GM23338 (cell line): ENCODE data around the gene FGF1. TPM values are rescaled to one million over a fixed set of nuclear protein-coding genes. Genes with fewer than 3 reads are reported as not detected.

ENCODE experiments used
- ATAC-seq: fragments of 200-7000 bp; cut with Tn5 transposase; 3 replicates; pipeline ENCODE4 v1.9.1; 2020
- DNase-seq: peaks from one replicate; pipeline ENCODE4 v3.0.0-alpha.2; 2015; ENCODE audit warnings: low spot score
- H2AFZ ChIP-seq: fragments of 200-600 bp; sonication (generic); 2 replicates; pipeline ENCODE4 v1.8.0; 2016; ENCODE audit warnings: antibody characterized with exemption, mild to moderate bottlenecking, moderate library complexity
- H3F3A ChIP-seq: fragments of 200-600 bp; sonication (generic); replicated peaks from 2 replicates; pipeline ENCODE4 v1.8.0; 2017; ENCODE audit warnings: antibody characterized with exemption, mixed run types, low read depth
- H3K27ac ChIP-seq: fragments of 200-600 bp; sonication (generic); 2 replicates; pipeline ENCODE4 v1.6.1; 2016; ENCODE audit warnings: low read depth
- H3K27me3 ChIP-seq: fragments of 200-600 bp; sonication (generic); 2 replicates; pipeline ENCODE4 v1.8.0; 2016; ENCODE audit warnings: mild to moderate bottlenecking, mixed run types, moderate library complexity; ENCODE audit not compliant: insufficient read depth
- H3K36me3 ChIP-seq: fragments of 200-600 bp; sonication (generic); 2 replicates; pipeline ENCODE4 v1.8.0; 2016; ENCODE audit warnings: mild to moderate bottlenecking; ENCODE audit not compliant: insufficient read depth
- H3K4me1 ChIP-seq: fragments of 200-600 bp; sonication (generic); 2 replicates; pipeline ENCODE4 v1.8.0; 2016; ENCODE audit warnings: mild to moderate bottlenecking, moderate library complexity; ENCODE audit not compliant: insufficient read depth
- H3K4me2 ChIP-seq: fragments of 200-600 bp; sonication (generic); 2 replicates; pipeline ENCODE4 v1.7.1; 2017; ENCODE audit warnings: mixed run types
- H3K4me3 ChIP-seq: fragments of 200-600 bp; sonication (generic); 2 replicates; pipeline ENCODE4 v1.6.1; 2016; ENCODE audit warnings: mixed run types
- H3K79me2 ChIP-seq: fragments of 200-600 bp; sonication (generic); replicated peaks from 2 replicates; pipeline ENCODE4 v1.8.0; 2017; ENCODE audit warnings: mild to moderate bottlenecking; ENCODE audit not compliant: insufficient read depth
- H3K9me2 ChIP-seq: fragments of 200-600 bp; sonication (generic); 2 replicates; pipeline ENCODE4 v1.8.0; 2017; ENCODE audit not compliant: insufficient read depth
- H4K20me1 ChIP-seq: fragments of 200-600 bp; sonication (generic); replicated peaks from 2 replicates; pipeline ENCODE4 v1.8.0; 2017; ENCODE audit warnings: mild to moderate bottlenecking; ENCODE audit not compliant: insufficient read depth
- H3K27ac Mint-ChIP-seq: 2 replicates; pipeline ENCODE4 v1.8.0; 2020; ENCODE audit warnings: inconsistent platforms, mild to moderate bottlenecking, moderate library complexity, mixed read lengths
- H3K27me3 Mint-ChIP-seq: 3 replicates; pipeline ENCODE4 v1.8.0; 2022; ENCODE audit warnings: low read depth, mild to moderate bottlenecking, moderate library complexity, mixed read lengths, inconsistent platforms; ENCODE audit not compliant: insufficient read depth, poor library complexity
- H3K36me3 Mint-ChIP-seq: 3 replicates; pipeline ENCODE4 v1.8.0; 2021; ENCODE audit warnings: low read depth, mild to moderate bottlenecking, inconsistent platforms, moderate library complexity, mixed read lengths
- H3K4me1 Mint-ChIP-seq: 3 replicates; pipeline ENCODE4 v1.8.0; 2020; ENCODE audit warnings: mild to moderate bottlenecking, inconsistent platforms, mixed read lengths
- H3K4me3 Mint-ChIP-seq: 3 replicates; pipeline ENCODE4 v1.8.0; 2021; ENCODE audit warnings: moderate library complexity, mild to moderate bottlenecking, inconsistent platforms, mixed read lengths
- H3K9me3 Mint-ChIP-seq: 3 replicates; pipeline ENCODE4 v1.8.0; 2020; ENCODE audit warnings: moderate library complexity, mild to moderate bottlenecking, inconsistent platforms, mixed read lengths
- CREB1 ChIP-seq: fragments of 250-450 bp; sonication (Bioruptor Pico); IDR thresholded peaks from 2 replicates; pipeline ENCODE4 v1.5.0; 2020; ENCODE audit warnings: low read depth, mild to moderate bottlenecking, moderate library complexity
- EZH2 ChIP-seq: fragments of 200-600 bp; sonication (generic); IDR thresholded peaks from one replicate; pipeline ENCODE4 v1.8.0; 2017; ENCODE audit warnings: antibody characterized with exemption, mild to moderate bottlenecking, low read depth; ENCODE audit not compliant: unreplicated experiment
- EZH2phosphoT487 ChIP-seq: fragments of 200-600 bp; sonication (generic); IDR thresholded peaks from one replicate; pipeline ENCODE4 v1.8.1; 2018; ENCODE audit warnings: antibody characterized with exemption; ENCODE audit not compliant: unreplicated experiment
- JUNB ChIP-seq: IDR thresholded peaks from one replicate; pipeline ENCODE4 v1.6.1; 2016; ENCODE audit warnings: antibody characterized with exemption; ENCODE audit not compliant: unreplicated experiment
- NANOG ChIP-seq: IDR thresholded peaks from 2 replicates; pipeline ENCODE4 v1.6.1; 2016; ENCODE audit warnings: antibody characterized with exemption, borderline replicate concordance
- POLR2AphosphoS5 ChIP-seq: IDR thresholded peaks from 2 replicates; pipeline ENCODE4 v1.6.1; 2016; ENCODE audit warnings: antibody characterized with exemption, low read depth
- REST ChIP-seq: IDR thresholded peaks from one replicate; pipeline ENCODE4 v1.6.1; 2018; ENCODE audit warnings: antibody characterized with exemption; ENCODE audit not compliant: unreplicated experiment
- ZNF114 ChIP-seq: fragments of 250-450 bp; sonication (Bioruptor Pico); IDR thresholded peaks from 2 replicates; pipeline ENCODE4 v1.5.0; 2020; ENCODE audit warnings: mild to moderate bottlenecking, moderate library complexity
- ZNF331 ChIP-seq: fragments of 250-450 bp; sonication (Bioruptor Pico); IDR thresholded peaks from 2 replicates; pipeline ENCODE4 v1.5.0; 2020; ENCODE audit warnings: low read depth, mild to moderate bottlenecking, moderate library complexity
- polyA plus RNA-seq: library from polyadenylated mRNA; unstranded; fragments of >200 nt; fragmentation: Nextera tagmentation; extraction: Ambion mirVana; gene quantifications from 2 replicates; pipeline ENCODE4 v1.2.1, GENCODE V29; 2016
- total RNA-seq: library from RNA; depleted of rRNA; stranded (reverse); fragments of >200 nt; shearing (Covaris generic); gene quantifications from 2 replicates; pipeline ENCODE4 v1.2.3, GENCODE V29; 2014
- TF ChIP-seq, protein P1 (sequence below), 2 experiments: fragments of 200-600 bp in 1 of 2; sonication (generic) in 1 of 2; conservative IDR thresholded peaks; 2 replicates each; pipeline versions ENCODE4 v1.5.1 to v1.6.1; 2016 to 2017; ENCODE audit warnings: antibody characterized with exemption in 2 of 2, low read depth in 2 of 2, mild to moderate bottlenecking in 2 of 2, moderate library complexity in 1 of 2
- TF ChIP-seq, protein P2 (sequence below): fragments of 250-450 bp; sonication (Bioruptor Pico); IDR thresholded peaks from 2 replicates; pipeline ENCODE4 v1.5.0; 2020; ENCODE audit warnings: mild to moderate bottlenecking, moderate library complexity
- TF ChIP-seq, protein P3 (sequence below): IDR thresholded peaks from 2 replicates; pipeline ENCODE4 v1.6.1; 2016; ENCODE audit warnings: antibody characterized with exemption

FGF1 gene
- total and polyA plus RNA-seq, 2 experiments from 2014 or later, result 0.21 to 0.34 TPM

GRCh38 chr5:142650881-142651280 lies 35.0 kb downstream of the FGF1 start:
- no peak overlapping the region for H3K27ac Mint-ChIP-seq
- TF ChIP-seq, protein P1, sequence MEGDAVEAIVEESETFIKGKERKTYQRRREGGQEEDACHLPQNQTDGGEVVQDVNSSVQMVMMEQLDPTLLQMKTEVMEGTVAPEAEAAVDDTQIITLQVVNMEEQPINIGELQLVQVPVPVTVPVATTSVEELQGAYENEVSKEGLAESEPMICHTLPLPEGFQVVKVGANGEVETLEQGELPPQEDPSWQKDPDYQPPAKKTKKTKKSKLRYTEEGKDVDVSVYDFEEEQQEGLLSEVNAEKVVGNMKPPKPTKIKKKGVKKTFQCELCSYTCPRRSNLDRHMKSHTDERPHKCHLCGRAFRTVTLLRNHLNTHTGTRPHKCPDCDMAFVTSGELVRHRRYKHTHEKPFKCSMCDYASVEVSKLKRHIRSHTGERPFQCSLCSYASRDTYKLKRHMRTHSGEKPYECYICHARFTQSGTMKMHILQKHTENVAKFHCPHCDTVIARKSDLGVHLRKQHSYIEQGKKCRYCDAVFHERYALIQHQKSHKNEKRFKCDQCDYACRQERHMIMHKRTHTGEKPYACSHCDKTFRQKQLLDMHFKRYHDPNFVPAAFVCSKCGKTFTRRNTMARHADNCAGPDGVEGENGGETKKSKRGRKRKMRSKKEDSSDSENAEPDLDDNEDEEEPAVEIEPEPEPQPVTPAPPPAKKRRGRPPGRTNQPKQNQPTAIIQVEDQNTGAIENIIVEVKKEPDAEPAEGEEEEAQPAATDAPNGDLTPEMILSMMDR (conservative IDR thresholded peaks at IDR 0.05; ENCODE audit: low read depth in 2 of 2), result no peak
- TF ChIP-seq ZNF331 (CRISPR knock-in tag) (no peak), NANOG (no peak), REST (no peak), POLR2AphosphoS5 (no peak), CREB1 (CRISPR knock-in tag) (no peak), EZH2phosphoT487 (no peak), ZNF114 (CRISPR knock-in tag) (no peak), JUNB (no peak), EZH2 (no peak)
- TF ChIP-seq, protein P2, sequence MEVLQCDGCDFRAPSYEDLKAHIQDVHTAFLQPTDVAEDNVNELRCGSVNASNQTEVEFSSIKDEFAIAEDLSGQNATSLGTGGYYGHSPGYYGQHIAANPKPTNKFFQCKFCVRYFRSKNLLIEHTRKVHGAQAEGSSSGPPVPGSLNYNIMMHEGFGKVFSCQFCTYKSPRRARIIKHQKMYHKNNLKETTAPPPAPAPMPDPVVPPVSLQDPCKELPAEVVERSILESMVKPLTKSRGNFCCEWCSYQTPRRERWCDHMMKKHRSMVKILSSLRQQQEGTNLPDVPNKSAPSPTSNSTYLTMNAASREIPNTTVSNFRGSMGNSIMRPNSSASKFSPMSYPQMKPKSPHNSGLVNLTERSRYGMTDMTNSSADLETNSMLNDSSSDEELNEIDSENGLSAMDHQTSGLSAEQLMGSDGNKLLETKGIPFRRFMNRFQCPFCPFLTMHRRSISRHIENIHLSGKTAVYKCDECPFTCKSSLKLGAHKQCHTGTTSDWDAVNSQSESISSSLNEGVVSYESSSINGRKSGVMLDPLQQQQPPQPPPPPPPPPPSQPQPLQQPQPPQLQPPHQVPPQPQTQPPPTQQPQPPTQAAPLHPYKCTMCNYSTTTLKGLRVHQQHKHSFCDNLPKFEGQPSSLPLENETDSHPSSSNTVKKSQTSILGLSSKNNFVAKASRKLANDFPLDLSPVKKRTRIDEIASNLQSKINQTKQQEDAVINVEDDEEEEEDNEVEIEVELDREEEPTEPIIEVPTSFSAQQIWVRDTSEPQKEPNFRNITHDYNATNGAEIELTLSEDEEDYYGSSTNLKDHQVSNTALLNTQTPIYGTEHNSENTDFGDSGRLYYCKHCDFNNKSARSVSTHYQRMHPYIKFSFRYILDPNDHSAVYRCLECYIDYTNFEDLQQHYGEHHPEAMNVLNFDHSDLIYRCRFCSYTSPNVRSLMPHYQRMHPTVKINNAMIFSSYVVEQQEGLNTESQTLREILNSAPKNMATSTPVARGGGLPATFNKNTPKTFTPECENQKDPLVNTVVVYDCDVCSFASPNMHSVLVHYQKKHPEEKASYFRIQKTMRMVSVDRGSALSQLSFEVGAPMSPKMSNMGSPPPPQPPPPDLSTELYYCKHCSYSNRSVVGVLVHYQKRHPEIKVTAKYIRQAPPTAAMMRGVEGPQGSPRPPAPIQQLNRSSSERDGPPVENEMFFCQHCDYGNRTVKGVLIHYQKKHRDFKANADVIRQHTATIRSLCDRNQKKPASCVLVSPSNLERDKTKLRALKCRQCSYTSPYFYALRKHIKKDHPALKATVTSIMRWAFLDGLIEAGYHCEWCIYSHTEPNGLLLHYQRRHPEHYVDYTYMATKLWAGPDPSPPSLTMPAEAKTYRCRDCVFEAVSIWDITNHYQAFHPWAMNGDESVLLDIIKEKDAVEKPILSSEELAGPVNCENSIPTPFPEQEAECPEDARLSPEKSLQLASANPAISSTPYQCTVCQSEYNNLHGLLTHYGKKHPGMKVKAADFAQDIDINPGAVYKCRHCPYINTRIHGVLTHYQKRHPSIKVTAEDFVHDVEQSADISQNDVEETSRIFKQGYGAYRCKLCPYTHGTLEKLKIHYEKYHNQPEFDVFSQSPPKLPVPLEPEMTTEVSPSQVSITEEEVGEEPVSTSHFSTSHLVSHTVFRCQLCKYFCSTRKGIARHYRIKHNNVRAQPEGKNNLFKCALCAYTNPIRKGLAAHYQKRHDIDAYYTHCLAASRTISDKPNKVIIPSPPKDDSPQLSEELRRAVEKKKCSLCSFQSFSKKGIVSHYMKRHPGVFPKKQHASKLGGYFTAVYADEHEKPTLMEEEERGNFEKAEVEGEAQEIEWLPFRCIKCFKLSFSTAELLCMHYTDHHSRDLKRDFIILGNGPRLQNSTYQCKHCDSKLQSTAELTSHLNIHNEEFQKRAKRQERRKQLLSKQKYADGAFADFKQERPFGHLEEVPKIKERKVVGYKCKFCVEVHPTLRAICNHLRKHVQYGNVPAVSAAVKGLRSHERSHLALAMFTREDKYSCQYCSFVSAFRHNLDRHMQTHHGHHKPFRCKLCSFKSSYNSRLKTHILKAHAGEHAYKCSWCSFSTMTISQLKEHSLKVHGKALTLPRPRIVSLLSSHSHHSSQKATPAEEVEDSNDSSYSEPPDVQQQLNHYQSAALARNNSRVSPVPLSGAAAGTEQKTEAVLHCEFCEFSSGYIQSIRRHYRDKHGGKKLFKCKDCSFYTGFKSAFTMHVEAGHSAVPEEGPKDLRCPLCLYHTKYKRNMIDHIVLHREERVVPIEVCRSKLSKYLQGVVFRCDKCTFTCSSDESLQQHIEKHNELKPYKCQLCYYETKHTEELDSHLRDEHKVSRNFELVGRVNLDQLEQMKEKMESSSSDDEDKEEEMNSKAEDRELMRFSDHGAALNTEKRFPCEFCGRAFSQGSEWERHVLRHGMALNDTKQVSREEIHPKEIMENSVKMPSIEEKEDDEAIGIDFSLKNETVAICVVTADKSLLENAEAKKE (CRISPR knock-in tag), result no peak
- TF ChIP-seq, protein P3, sequence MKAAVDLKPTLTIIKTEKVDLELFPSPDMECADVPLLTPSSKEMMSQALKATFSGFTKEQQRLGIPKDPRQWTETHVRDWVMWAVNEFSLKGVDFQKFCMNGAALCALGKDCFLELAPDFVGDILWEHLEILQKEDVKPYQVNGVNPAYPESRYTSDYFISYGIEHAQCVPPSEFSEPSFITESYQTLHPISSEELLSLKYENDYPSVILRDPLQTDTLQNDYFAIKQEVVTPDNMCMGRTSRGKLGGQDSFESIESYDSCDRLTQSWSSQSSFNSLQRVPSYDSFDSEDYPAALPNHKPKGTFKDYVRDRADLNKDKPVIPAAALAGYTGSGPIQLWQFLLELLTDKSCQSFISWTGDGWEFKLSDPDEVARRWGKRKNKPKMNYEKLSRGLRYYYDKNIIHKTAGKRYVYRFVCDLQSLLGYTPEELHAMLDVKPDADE, result no peak
- Histone ChIP-seq H3K27me3 (no peaks in the 10 kb centered on the region), H3K9me2 (no peaks in the 10 kb centered on the region), H3K36me3 (no peaks in the 10 kb centered on the region), H3K79me2 (no peaks in the 10 kb centered on the region), H3K4me1 (0 out of 2 replicates have a peak, but pooled peaks cover 5% of the 10 kb centered on the region), H3K27ac (no peak overlapping the region), H4K20me1 (no peaks in the 10 kb centered on the region), H3K4me3 (no peak overlapping the region), H3F3A (no peaks in the 10 kb centered on the region), H2AFZ (peak overlapping the region; percentile 52; the same call in 1 of the 2 replicates), H3K4me2 (no peak overlapping the region)
- no peak overlapping the region for H3K4me3 Mint-ChIP-seq
- H3K36me3 Mint-ChIP-seq, result no peaks in the 10 kb centered on the region; the same call in 2 of the 3 replicates
- ATAC-seq, result no peak
- H3K4me1 Mint-ChIP-seq, result peaks cover 9% of the 10 kb centered on the region
- H3K27me3 Mint-ChIP-seq, result peaks cover 6% of the 10 kb centered on the region
- no peak for DNase-seq
- H3K9me3 Mint-ChIP-seq, result no peaks in the 10 kb centered on the region
